ENCODE results near the gene FOXQ1. TPM values are rescaled to one million over a fixed set of nuclear protein-coding genes. Genes with fewer than 3 reads are reported as not detected.

The FOXQ1 gene
- total and polyA plus RNA-seq, 9 of the 15 experiments (the other 6 are each of a cell fraction or from before 2014, with no cell fraction given), result not detected

DNA sequence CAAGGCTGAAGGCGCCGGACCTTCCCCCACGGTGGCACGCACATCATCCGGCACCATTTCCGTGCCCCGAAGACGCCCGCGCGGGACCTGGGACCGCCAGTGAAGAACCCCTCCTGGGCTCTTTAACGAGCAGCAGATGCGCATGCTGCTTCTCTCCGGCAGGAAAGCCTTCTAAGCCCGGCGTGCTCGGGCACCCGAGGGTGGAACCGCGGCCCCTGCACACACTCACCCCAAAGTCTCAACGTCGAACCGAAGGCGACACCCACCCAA, 240 bp downstream of the FOXQ1 start:
- in situ Hi-C loops (cut with MboI) (no loop called here), intact Hi-C loops (cut with micrococcal nuclease) (no loop called here)
- no peaks in the 10 kb centered on the region for H3K36me3 ChIP-seq (ENCODE audit: control insufficient read depth, insufficient read depth, low read length)
- WGBS (ENCODE audit: insufficient coverage, low coverage, missing lambda C conversion rate), result 63% methylated on average over 22 of the region's 25 CpGs
- TF ChIP-seq COPS2 (conservative IDR thresholded peaks at IDR 0.05) (no peak), PTBP1 (IDR thresholded peaks at IDR 0.05; ENCODE audit: low read depth, low read length) (no peak), DMBX1 (CRISPR knock-in tag; IDR thresholded peaks at IDR 0.05; ENCODE audit: borderline replicate concordance) (no peak), TCFL5 (CRISPR knock-in tag; conservative IDR thresholded peaks at IDR 0.05) (no peak), CBFB (CRISPR knock-in tag; IDR thresholded peaks at IDR 0.05) (no peak), L3MBTL2 (IDR thresholded peaks at IDR 0.05) (no peak)
- TF ChIP-seq, protein P1, sequence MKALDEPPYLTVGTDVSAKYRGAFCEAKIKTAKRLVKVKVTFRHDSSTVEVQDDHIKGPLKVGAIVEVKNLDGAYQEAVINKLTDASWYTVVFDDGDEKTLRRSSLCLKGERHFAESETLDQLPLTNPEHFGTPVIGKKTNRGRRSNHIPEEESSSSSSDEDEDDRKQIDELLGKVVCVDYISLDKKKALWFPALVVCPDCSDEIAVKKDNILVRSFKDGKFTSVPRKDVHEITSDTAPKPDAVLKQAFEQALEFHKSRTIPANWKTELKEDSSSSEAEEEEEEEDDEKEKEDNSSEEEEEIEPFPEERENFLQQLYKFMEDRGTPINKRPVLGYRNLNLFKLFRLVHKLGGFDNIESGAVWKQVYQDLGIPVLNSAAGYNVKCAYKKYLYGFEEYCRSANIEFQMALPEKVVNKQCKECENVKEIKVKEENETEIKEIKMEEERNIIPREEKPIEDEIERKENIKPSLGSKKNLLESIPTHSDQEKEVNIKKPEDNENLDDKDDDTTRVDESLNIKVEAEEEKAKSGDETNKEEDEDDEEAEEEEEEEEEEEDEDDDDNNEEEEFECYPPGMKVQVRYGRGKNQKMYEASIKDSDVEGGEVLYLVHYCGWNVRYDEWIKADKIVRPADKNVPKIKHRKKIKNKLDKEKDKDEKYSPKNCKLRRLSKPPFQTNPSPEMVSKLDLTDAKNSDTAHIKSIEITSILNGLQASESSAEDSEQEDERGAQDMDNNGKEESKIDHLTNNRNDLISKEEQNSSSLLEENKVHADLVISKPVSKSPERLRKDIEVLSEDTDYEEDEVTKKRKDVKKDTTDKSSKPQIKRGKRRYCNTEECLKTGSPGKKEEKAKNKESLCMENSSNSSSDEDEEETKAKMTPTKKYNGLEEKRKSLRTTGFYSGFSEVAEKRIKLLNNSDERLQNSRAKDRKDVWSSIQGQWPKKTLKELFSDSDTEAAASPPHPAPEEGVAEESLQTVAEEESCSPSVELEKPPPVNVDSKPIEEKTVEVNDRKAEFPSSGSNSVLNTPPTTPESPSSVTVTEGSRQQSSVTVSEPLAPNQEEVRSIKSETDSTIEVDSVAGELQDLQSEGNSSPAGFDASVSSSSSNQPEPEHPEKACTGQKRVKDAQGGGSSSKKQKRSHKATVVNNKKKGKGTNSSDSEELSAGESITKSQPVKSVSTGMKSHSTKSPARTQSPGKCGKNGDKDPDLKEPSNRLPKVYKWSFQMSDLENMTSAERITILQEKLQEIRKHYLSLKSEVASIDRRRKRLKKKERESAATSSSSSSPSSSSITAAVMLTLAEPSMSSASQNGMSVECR (CRISPR knock-in tag; IDR thresholded peaks at IDR 0.05), result no peak
- TF ChIP-seq, protein P2, sequence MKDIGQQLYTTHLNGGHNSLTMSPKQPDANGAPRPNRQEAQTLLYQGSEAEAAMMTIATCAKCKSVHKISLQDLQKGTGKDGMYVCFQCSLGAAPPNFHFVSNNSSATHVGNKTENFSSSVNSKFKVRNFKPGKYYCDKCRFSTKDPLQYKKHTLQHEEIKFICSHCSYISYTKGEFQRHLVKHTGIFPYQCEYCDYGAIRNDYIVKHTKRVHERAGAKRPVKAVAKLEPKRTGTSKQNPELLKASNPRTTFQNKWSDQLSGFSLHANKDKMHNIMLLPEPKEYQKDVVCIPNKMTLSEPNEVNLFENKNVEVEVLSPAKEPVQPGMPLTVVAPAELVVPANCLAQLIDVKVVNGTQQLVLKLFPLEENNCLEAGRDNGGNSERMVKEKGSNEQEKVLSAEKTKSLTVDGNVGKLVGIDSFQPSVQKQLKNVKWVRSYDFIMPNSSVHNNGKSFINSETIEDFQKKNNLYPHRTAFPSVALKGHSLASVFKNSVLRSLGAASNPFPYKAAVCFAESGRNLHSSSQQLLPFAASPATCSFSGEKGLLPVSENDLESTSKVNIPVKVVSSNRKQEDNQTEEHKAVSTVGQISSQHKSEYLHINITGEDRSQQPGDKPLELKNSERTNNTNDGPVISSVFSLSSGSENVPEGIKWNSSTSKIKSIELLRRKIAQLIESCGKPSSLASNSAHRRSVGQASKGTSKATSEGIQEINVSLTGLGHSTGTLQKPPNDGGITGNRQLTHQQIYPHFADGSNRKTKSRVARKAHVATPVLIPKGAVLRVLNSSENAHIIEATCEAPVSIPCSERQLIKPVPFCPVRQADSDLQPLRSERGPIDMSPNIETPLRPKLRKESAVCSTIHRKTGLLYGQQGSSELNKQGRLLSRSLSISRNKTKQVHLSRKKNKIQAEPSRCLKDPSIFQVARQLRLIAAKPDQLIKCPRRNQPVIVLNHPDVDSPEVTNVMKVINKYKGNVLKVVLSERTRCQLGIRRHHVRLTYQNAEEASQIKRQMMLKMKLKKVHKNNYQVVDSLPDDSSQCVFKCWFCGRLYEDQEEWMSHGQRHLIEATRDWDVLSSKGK (CRISPR knock-in tag; IDR thresholded peaks at IDR 0.05), result no peak
- TF ChIP-seq, protein P3, sequence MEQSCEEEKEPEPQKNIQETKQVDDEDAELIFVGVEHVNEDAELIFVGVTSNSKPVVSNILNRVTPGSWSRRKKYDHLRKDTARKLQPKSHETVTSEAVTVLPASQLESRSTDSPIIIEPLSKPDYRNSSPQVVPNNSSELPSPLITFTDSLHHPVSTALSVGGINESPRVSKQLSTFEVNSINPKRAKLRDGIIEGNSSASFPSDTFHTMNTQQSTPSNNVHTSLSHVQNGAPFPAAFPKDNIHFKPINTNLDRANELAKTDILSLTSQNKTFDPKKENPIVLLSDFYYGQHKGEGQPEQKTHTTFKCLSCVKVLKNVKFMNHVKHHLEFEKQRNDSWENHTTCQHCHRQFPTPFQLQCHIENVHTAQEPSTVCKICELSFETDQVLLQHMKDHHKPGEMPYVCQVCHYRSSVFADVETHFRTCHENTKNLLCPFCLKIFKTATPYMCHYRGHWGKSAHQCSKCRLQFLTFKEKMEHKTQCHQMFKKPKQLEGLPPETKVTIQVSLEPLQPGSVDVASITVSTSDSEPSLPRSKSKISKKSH (CRISPR knock-in tag; IDR thresholded peaks at IDR 0.05), result no peak
- FAIRE-seq (no peak), ATAC-seq (no peak), DNase-seq (ENCODE audit: extremely low read depth in 1 of 4, low spot score in 3 of 4) (no peak)
- no peaks in the 10 kb centered on the region for H3K27me3 ChIP-seq (ENCODE audit: control insufficient read depth in 2 of 2, insufficient read depth in 2 of 2, low read length in 2 of 2)
- ChIA-PET POLR2A (no interaction called here), CTCF (ENCODE audit: low intra/inter-chr PET ratio) (no interaction called here)
- no TSS peak for BruUV-seq (replicated peaks)
- H4K20me1 ChIP-seq (replicated peaks; ENCODE audit: control insufficient read depth, insufficient read depth, low read length), result no peaks in the 10 kb centered on the region
- no peak overlapping the region for H3K9ac ChIP-seq (ENCODE audit: insufficient read depth in 1 of 2, low read depth in 2 of 2, low read length in 2 of 2)
- H3K79me2 ChIP-seq (ENCODE audit: control insufficient read depth, insufficient read depth, low read length), result no peaks in the 10 kb centered on the region
- H3K9me1 ChIP-seq (ENCODE audit: control insufficient read depth, insufficient read depth, low read length), result no peaks in the 10 kb centered on the region
- H2AFZ ChIP-seq (ENCODE audit: low read depth, low read length), result no peak overlapping the region
- no peaks in the 10 kb centered on the region; a peak in 1 of 5 replicates for H3K4me1 ChIP-seq (replicated peaks in 1 of 2; ENCODE audit: control insufficient read depth in 2 of 2, insufficient read depth in 2 of 2, low read length in 2 of 2)
- no peak overlapping the region for H3K4me2 ChIP-seq (ENCODE audit: insufficient read depth, low read length)
- no peak overlapping the region for H3K27ac ChIP-seq (ENCODE audit: extremely low read depth, low read depth, low read length)
- H3K4me3 ChIP-seq, result no peak overlapping the region
- H3K9me3 ChIP-seq (replicated peaks; ENCODE audit: control insufficient read depth, insufficient read depth, low read depth, low read length), result no peaks in the 10 kb centered on the region

Data from K562 (cell line).